GM18907 (cell line): ENCODE results near the gene HELQ.

Source experiments
- ATAC-seq: cut with Tn5 transposase; IDR thresholded peaks from one replicate; pipeline ENCODE4 v1.9.1; 2021; ENCODE audit warnings: mild to moderate bottlenecking, moderate library complexity; ENCODE audit not compliant: unreplicated experiment

Gene HELQ

GRCh38 chr4:83378419-83378818 lies 77.2 kb downstream of the HELQ start:
- ATAC-seq: no peak

GRCh38 chr4:83372931-83373330 lies 82.7 kb downstream of the HELQ start:
- ATAC-seq: no peak

DNA sequence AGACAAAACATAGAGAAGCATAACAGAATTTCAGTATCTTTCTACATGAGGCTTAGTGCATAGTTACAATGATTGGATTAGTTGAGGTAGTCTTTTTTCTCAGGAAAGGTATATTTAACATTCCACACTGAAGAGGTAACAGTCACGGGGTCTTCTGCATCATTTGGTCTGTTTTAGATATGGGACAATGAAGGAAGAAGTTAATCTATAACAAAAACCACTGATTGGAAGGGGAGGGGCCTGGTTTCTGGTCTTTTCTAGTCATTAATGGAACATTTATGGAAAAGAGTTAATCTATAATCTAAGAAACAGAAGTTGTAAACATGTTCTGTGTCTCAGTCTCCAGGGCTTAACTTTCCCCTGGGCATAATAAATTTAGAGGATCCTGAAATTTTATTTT lies 83.7 kb downstream of the HELQ start:
- ATAC-seq: no peak

DNA sequence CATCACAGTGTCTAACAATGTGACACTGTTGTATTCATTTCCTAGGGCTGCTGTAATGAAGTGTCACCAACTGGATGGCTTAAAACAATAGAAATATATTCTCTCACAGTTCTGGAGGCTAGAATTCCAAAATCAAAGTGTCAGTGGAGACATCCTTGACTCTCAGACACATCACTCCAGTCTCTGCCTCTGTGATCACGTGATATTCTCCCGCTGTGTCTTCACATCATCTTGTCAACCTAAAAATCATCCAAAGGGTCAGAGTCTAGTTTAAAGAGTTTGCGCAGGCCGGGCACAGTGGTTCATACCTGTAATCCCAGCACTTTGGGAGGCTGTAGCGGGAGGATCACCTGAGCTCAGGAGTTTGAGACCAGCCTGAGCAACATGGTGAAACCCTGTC lies 84.4 kb downstream of the HELQ start:
- ATAC-seq: no peak

DNA sequence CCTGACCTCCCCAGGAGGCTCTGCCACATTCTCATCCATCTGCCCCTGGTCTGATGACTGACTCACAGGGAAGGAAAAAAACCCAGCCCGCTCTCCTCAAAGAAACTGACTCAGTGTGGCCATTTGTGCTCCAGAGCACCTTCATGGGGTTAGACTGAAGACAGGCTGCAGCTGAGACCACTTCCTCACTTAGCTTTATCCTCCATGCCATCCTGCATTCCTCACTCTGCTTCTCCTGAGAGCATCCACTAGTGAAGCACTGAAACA lies 85.0 kb downstream of the HELQ start:
- ATAC-seq: no peak

- ATAC-seq: no peak
These were observed 85.6 kb downstream of the HELQ start for GRCh38 chr4:83369831-83370639.

GRCh38 chr4:83364312-83364711 lies 91.3 kb downstream of the HELQ start:
- no peak for ATAC-seq

- ATAC-seq: peak; percentile 73
These were observed 92.9 kb downstream of the HELQ start for GRCh38 chr4:83362492-83363329.

DNA sequence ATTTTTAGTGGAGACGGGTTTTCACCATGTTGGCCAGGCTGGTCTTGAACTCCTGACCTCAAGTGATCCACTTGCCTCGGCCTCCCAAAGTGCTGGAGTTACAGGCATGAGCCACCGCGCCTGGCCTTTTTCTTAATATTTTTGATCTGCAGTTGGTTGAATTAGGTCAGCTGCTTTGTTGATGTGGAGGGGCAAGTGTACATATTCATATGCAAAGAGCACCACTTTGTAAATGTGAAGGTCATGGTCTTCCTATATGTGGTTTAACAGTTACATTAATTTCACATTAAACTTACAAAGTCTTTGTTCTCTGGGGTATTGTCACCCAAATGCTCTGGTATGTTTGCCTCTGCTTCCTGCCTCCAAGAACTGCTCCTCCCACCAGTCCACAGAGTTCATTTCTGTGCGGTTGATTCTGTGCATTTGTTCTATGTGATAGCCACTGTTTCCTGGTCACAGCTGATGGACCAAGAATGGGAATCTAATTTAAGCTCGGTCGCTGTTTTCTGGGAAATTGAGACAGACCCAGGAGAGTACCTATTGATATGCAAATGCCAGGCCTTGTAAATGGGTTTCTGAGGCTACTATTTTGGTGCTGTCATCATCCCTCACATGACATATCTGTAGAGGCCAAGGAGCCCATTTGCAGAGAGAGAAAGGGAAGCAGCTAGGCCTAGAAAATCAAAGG lies 94.1 kb downstream of the HELQ start:
- ATAC-seq: no peak

DNA sequence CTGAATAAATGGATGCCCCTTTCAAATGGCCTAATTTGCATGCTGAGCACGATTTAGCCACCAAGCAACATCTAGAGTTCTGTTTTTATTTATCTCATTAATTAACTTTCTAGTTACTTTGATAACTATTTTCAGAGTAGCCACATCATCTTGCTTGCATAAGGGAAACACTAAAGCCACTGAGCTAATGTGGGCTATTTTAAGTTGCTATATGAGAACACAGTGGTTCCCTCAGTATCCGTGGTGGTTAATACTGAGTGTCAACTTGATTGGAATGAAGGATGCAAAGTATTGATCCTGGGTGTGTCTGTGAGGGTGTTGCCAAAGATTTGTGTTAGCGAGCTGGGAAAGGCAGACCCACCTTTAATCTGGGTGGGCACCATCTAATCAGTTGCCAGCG lies 95.6 kb downstream of the HELQ start:
- no peak for ATAC-seq

DNA sequence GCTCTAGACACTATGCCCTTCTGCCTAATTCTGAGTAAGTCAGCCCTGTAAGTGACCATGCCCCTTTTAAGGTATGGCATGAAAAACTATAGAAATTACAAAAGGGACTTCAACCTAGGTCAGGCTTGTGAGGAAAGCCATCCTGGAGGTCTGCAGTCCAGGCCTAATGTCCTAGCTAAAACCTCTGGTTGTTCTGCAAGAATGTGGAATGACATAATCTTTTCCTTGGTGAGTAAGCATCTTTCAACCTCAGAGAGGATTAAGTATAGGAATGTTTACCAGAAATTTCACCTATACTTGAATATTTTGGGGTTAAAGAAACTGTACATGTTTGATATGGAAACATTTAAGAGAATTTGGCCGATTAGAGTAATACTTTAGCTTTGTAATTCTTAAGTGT lies 97.2 kb downstream of the HELQ start:
- no peak for ATAC-seq
